Cardiac septum (tissue), 1 donor: ENCODE measurements around the gene SLC5A1. TPM values are rescaled to one million over a fixed set of nuclear protein-coding genes. Genes with fewer than 3 reads are reported as not detected.

Source experiments
- DNase-seq: peaks from one replicate; pipeline ENCODE4 v3.0.0-alpha.2; 2020; ENCODE audit warnings: low spot score
- intact Hi-C: fragments of 100-400 bp; cut with DNase I; formaldehyde crosslinking; loops from one replicate; pipeline ENCODE4 v1.14.0; 2022
- long read RNA-seq: library from polyadenylated mRNA; unstranded; transcript quantifications from one replicate; pipeline ENCODE4 v2.0.0, GENCODE V29; 2021
- total RNA-seq: library from RNA; stranded (reverse); fragmentation: NEBNext Ultra II Directional; extraction: Animal tissue kit (Norgen Biotek cat#: 25700); gene quantifications from one replicate; pipeline ENCODE4 v1.2.1, GENCODE V29; 2021
- donor health status: DM: no; HTN: no; CAD: no.

Gene SLC5A1
- total RNA-seq: 28.4 TPM
- long read RNA-seq, full-length matches to known transcripts: 16 of 28 reads
- long read RNA-seq, partial matches to known transcripts: 4 of 28 reads
- long read RNA-seq, other reads (novel, unspliced or antisense): 8 of 28 reads

GRCh38 chr22:32042924-32043323 is at the start of gene SLC5A1:
Gene SLC5A1 (plus strand): TSS chr22:32043261. CDS start chr22:32043282, 21 bp downstream.
- intact Hi-C loops: no loop called here
- DNase-seq: no peak

DNA sequence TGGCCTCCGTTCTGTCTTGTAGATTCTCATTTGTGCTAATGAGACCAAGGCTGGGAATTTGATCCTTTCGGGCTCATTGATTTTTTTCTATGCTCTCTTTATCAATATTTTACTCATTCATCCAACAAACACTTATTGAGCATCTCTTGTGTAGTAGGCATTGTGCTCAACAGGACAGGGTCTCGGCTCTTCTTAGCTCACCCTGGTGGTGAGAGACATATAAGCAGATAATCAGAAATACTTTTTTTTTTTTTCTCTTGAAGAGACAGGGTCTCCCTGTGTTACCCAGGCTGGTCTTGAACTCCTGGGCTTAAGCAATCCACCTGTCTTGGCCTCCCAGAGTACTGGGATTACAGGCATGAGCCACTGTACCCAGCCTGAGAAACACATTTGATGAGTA is 48.0 kb upstream of the SLC5A1 start:
- DNase-seq: no peak
- intact Hi-C loops: no loop called here

GRCh38 chr22:31995807-31996206 is 47.3 kb upstream of the SLC5A1 start:
- DNase-seq: no peak
- intact Hi-C loops: no loop called here

GRCh38 chr22:31998784-31999385 is 44.2 kb upstream of the SLC5A1 start:
- intact Hi-C loops: no loop called here
- no peak for DNase-seq

DNA sequence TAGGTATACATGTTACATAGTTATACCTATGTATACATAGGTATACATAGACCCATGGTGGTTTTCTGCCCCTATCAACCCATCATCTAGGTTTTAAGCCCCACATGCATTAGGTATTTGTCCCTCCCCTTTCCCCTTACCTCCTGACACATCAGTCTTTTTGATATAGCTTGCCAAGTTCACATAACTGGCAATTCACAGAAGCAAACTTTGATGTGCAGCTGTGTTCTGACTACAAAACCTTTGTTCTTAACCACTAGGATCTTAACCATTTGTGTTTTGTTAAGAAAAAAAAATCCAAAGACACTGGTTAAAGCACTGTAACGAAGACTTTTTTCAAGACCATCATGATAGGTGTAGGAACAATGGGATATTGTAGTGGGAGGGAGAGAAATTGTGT is 42.9 kb upstream of the SLC5A1 start:
- intact Hi-C loops: no loop called here

GRCh38 chr22:32005453-32005852 is 37.6 kb upstream of the SLC5A1 start:
- DNase-seq: no peak
- intact Hi-C loops: no loop called here

More for the DNA sequence above, 42.9 kb upstream of the SLC5A1 start:
- no peak for DNase-seq

GRCh38 chr22:32013200-32013599 is 29.9 kb upstream of the SLC5A1 start:
- intact Hi-C loops: no loop called here
- no peak for DNase-seq

DNA sequence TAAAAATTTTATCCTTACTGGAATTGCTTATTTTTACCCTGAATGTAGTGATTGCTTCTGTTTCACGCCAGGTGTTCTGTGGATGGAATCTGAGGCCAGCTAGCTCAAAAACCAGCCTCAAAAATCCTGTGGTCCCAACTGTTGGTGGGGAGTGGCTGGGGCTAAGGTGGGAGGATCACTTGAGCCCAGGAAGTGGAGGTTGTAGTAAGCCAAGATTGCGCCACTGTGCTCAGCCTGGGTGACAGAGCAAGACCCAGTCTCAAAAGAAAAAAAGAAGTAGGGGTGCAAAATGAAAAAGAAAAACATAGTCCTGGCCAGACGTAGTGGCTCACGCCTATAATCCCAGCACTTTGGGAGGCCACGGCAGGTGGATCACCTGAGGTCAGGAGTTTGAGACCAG is 27.0 kb upstream of the SLC5A1 start:
- intact Hi-C loops: no loop called here
- no peak for DNase-seq

DNA sequence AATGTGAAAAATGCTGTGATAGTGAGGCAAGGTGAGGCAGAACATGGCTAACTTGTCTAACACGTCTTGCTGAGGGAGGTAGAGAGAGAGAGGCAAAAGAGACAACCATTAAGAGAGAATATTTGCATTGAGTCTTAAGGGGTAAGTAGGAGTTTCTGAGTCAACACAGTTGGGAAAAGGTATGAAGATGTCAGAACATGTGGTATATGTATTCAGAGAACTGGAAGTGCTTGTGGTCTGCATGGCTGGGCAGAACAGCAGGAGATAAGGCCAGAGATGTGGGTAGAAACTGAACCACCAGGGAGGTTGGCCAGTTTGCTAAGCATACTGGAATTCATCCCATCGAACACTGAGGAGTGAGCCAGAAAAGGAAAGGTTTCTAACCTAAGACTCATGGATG is 25.0 kb upstream of the SLC5A1 start:
- intact Hi-C loops: no loop called here
- DNase-seq: no peak

DNA sequence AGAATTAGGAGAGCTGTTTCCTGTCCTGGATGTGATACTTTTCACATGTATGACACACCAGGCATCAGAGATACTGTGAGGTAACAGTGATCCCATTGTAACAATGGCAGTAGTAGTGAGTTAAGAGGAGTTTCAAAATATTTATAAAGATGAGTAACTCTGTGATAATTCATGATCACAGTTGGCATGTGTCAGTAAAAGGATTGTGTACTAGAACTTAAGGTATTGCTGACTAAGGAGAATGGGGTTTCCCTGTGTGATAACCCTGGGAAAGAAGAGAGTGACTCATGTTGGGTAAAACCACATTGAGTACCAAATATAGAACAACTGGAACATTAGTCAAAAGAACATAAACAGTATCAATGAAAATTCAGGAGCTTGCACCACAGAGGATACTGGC is 22.9 kb upstream of the SLC5A1 start:
- intact Hi-C loops: no loop called here

GRCh38 chr22:32021716-32022115 is 21.3 kb upstream of the SLC5A1 start:
- intact Hi-C loops: no loop called here

More for the DNA sequence above, 22.9 kb upstream of the SLC5A1 start:
- no peak for DNase-seq

GRCh38 chr22:32023251-32023827 is 19.7 kb upstream of the SLC5A1 start:
- no peak for DNase-seq
- intact Hi-C loops: no loop called here

More at GRCh38 chr22:32021716-32022115, 21.3 kb upstream of the SLC5A1 start:
- no peak for DNase-seq

- no peak for DNase-seq
- intact Hi-C loops: no loop called here
Measured at GRCh38 chr22:32024796-32025195, 18.3 kb upstream of the SLC5A1 start.

DNA sequence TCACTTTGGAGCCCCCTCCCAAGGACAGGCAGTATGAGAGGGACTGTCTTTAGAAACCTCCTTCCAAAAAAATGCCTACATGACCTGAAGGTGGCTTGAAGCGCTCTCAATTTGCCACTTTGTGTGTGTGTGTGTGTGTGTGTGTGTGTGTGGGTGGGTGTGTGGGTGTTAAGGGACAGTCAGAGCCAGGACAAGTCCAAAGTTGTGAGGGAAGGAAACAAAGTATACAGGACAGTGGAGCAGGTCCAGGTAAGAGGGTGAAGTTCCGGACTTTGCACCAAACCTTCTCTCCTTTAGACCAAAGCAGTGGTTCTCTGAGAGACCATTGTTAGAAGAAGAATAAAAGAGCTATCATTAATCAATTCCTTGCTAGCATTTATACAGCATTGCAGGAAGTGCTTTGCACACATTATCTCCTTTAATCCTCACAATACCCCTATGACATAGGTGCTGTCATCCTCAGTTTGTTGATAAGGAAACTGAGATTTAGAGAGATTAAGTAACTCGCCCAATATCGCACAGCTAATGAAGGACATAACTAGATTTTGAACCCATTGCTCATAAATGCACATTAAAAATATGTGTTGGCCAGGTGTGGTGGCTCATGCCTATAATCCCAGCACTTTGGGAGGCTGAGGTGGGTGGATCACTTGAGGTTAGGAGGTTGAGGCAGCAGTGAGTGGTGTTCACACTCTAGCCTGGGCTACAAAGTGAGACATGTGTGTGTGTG is 12.4 kb upstream of the SLC5A1 start:
- intact Hi-C loops: no loop called here
- DNase-seq: no peak

- intact Hi-C loops: no loop called here
Measured at GRCh38 chr22:32031466-32031865, 11.6 kb upstream of the SLC5A1 start.

DNA sequence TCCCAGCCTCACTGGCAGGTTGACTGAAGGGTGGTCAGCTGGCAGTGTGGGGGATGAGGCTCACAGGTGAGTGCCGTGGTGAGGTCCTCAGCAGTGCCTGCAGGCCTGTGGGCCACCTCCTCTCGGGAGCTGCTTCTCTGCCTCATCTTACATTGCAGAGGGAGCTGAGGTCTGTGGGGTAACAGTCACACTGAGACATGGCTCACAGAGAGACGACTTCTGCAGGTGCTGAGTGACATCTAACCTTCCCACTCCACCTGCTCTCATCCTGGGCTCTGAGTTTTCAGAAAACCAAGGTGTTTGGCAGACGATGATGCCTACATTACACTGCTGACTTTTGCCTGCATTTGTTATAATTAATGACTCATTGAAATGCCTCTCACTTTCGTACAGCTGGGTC is 8.8 kb upstream of the SLC5A1 start:
- intact Hi-C loops: no loop called here
- DNase-seq: no peak

More at GRCh38 chr22:32031466-32031865, 11.6 kb upstream of the SLC5A1 start:
- no peak for DNase-seq

DNA sequence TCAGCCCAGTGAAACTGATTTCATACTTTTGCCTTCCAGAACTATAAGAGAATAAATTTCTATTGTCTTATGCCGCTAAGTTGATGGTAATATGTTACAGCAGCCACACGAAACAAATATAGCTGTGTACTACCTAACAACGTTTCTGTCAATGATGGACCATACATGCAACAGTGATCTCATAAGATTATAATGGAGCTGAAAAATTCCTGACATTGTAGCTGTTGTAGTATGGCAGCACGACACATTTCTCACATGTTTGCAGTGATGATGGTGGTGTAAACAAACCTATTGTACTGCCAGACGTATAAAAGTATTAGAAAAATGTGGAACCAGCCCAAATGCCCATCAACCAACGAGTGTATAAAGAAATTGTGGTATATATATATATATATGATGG is 5.8 kb upstream of the SLC5A1 start:
- DNase-seq: no peak
- intact Hi-C loops: no loop called here

DNA sequence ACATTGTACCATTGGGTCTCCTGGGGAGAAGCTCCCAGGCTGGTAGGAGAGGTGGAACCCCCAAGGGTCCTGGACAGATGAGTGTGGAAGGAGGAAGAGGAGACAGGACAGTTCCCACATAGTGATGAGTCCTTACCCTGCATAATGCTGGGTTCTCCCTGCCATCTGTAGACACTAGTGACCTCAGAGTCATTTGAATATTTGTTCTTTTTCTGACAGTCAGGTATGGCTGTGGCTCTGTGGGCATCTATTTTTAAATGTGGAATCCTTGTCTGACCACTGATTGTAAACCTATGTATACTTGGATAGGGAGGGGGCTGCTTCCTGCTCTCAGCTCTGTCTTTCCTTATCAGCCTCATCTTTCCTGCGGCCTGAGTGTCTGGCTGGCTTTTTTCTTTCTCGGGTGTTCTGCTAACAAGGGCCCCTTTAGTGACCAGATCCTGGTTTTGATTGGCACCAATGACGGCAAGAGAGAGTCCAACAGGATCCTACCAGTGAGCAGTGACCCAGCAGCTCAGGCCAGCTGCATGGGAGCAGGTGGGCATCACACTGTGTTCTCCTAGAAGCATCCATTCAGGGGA is 2.6 kb upstream of the SLC5A1 start:
- intact Hi-C loops: no loop called here
- no peak for DNase-seq

DNA sequence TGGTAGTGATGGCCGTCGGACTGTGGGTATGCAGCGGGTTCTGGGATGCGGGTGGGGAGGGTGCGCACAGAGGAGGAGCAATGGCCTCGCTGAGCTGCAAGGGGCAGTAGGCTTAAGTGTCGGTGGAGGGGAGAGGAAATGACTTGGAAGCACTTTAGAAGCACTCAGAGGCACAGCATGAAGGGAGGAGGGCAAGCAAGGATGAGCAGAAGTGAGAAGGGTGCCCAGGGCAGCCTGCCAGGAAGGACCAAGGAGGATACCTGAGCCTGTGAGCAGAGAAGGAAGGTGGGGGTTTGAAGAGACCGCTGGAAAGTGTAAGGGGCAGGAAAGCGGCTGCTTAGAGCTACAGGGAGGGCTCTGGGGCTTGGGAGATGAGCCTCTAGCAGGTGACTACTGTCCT is 330 bp downstream of the SLC5A1 start:
- intact Hi-C loops: no loop called here
- no peak for DNase-seq

GRCh38 chr22:32044477-32044876 is 1.4 kb downstream of the SLC5A1 start:
- intact Hi-C loops: no loop called here

More at GRCh38 chr22:32044477-32044876, 1.4 kb downstream of the SLC5A1 start:
- DNase-seq: no peak
